GM12878 (cell line): ENCODE results near the gene CFAP300. TPM values are rescaled to one million over a fixed set of nuclear protein-coding genes. Genes with fewer than 3 reads are reported as not detected.

Experiments
- ATAC-seq: fragments of 200-7000 bp; cut with Tn5 transposase; 3 replicates; pipeline ENCODE4 v1.9.1; 2020; ENCODE audit warnings: mild to moderate bottlenecking, moderate library complexity
- BruUV-seq: library from RNA; stranded (reverse); fragments of 400-500 nt; replicated peaks from 2 replicates; lab custom pipeline; 2021; lab: Mats Ljungman, UMichigan
- CTCF ChIA-PET: fragments of 300-600 bp; sonication (Branson Sonifier 250); formaldehyde crosslinking; extraction: SDS; loops from one replicate; lab custom pipeline; 2021; ENCODE audit warnings: inconsistent platforms; lab: Yijun Ruan, JAX
- POLR2A ChIA-PET: fragments of 350-600 bp; formaldehyde crosslinking; extraction: SDS; loops from one replicate; lab custom pipeline; 2021; ENCODE audit warnings: inconsistent platforms; lab: Charles Lee
- RAD21 ChIA-PET: fragments of 300-600 bp; sonication (Branson Sonifier 250); formaldehyde crosslinking; loops from one replicate; lab custom pipeline; 2023; ENCODE audit warnings: antibody characterized with exemption; ENCODE audit not compliant: unreplicated experiment; lab: Charles Lee
- SMC1A ChIA-PET: fragments of 300-600 bp; sonication (Branson Sonifier 250); formaldehyde crosslinking; loops from one replicate; lab custom pipeline; 2023; ENCODE audit not compliant: unreplicated experiment, uncharacterized antibody; lab: Charles Lee
- DNase-seq: peaks from one replicate; pipeline ENCODE4 v3.0.0-alpha.2; 2011; ENCODE audit warnings: low read depth, low spot score
- FAIRE-seq: peaks from 3 replicates; lab custom pipeline; 2011; peaks lifted over from hg19 to GRCh38; lab: Jason Lieb, UNC
- H2AFZ ChIP-seq: 2 replicates; pipeline ENCODE4 v1.6.0; 2011; ENCODE audit warnings: low read depth, low read length, control low read depth; ENCODE audit not compliant: control insufficient read depth
- H3K27ac ChIP-seq: 2 replicates; pipeline ENCODE4 v1.5.1; 2011; ENCODE audit warnings: control low read depth; ENCODE audit not compliant: control insufficient read depth, insufficient read depth
- H3K27me3 ChIP-seq, 2 experiments: replicated peaks in 1 of 2; 2 replicates each; pipeline versions ENCODE4 v1.6.0 to v1.6.1; 2011; ENCODE audit warnings: low read length in 1 of 2; ENCODE audit not compliant: control insufficient read depth in 2 of 2, insufficient read depth in 2 of 2
- H3K36me3 ChIP-seq, 2 experiments: 2 replicates each; pipeline ENCODE4 v1.5.1; 2011; ENCODE audit warnings: low read length in 1 of 2; ENCODE audit not compliant: control insufficient read depth in 2 of 2, insufficient read depth in 2 of 2
- H3K4me1 ChIP-seq: 2 replicates; pipeline ENCODE4 v1.6.1; 2011; ENCODE audit warnings: mild to moderate bottlenecking, low read length, moderate library complexity, mixed read lengths; ENCODE audit not compliant: control insufficient read depth, insufficient read depth
- H3K4me2 ChIP-seq: 2 replicates; pipeline ENCODE4 v1.6.0; 2011; ENCODE audit warnings: control low read depth; ENCODE audit not compliant: control insufficient read depth, insufficient read depth
- H3K4me3 ChIP-seq: fragments of 200-600 bp; sonication (generic); 2 replicates; pipeline ENCODE4 v1.5.1; 2016
- H3K79me2 ChIP-seq: 2 replicates; pipeline ENCODE4 v1.6.0; 2011; ENCODE audit warnings: low read length; ENCODE audit not compliant: control insufficient read depth, insufficient read depth
- H3K9ac ChIP-seq: 2 replicates; pipeline ENCODE4 v1.8.0; 2011; ENCODE audit warnings: low read length, control low read depth, mixed read lengths; ENCODE audit not compliant: control insufficient read depth, insufficient read depth
- H3K9me3 ChIP-seq: replicated peaks from 3 replicates; pipeline ENCODE4 v1.5.1; 2011; ENCODE audit warnings: mild to moderate bottlenecking, low read length; ENCODE audit not compliant: control insufficient read depth, insufficient read depth
- H4K20me1 ChIP-seq: 2 replicates; pipeline ENCODE4 v1.6.0; 2011; ENCODE audit not compliant: control insufficient read depth, insufficient read depth
- BCL11A ChIP-seq: IDR thresholded peaks from 2 replicates; pipeline ENCODE4 v1.6.1; 2011; ENCODE audit warnings: low read depth, low read length
- CHD1 ChIP-seq: IDR thresholded peaks from 2 replicates; pipeline ENCODE4 v1.6.1; 2012; ENCODE audit warnings: low read depth, low read length, improper control_type of control experiment
- CHD2 ChIP-seq: IDR thresholded peaks from 2 replicates; pipeline ENCODE4 v1.6.1; 2011; ENCODE audit warnings: low read depth, low read length, improper control_type of control experiment, borderline replicate concordance
- CHD4 ChIP-seq: fragments of 200-600 bp; sonication (generic); IDR thresholded peaks from 2 replicates; pipeline ENCODE4 v1.6.1; 2016; ENCODE audit warnings: mild to moderate bottlenecking
- ETV6 ChIP-seq, 2 experiments: fragments of 450-650 bp in 1 of 2; IDR thresholded peaks in 1 of 2; conservative IDR thresholded peaks in 1 of 2; 2 replicates each; pipeline ENCODE4 v1.6.1; 2014; ENCODE audit warnings: antibody characterized with exemption in 1 of 2, borderline replicate concordance in 1 of 2, low read depth in 1 of 2, mild to moderate bottlenecking in 1 of 2, moderate library complexity in 1 of 2
- EZH2 ChIP-seq: IDR thresholded peaks from 2 replicates; pipeline ENCODE4 v1.6.1; 2012; ENCODE audit warnings: low read depth, mild to moderate bottlenecking, control low read depth, inconsistent platforms, low read length, borderline replicate concordance; ENCODE audit not compliant: control insufficient read depth
- FOXK2 ChIP-seq: fragments of 450-650 bp; IDR thresholded peaks from 2 replicates; pipeline ENCODE4 v1.6.1; 2017; ENCODE audit warnings: mild to moderate bottlenecking, moderate library complexity
- GATAD2B ChIP-seq: fragments of 450-650 bp; conservative IDR thresholded peaks from 2 replicates; pipeline ENCODE4 v1.6.1; 2017; ENCODE audit warnings: low read depth, mild to moderate bottlenecking, moderate library complexity
- KLF5 ChIP-seq: fragments of 450-650 bp; IDR thresholded peaks from 2 replicates; pipeline ENCODE4 v1.6.1; 2014; ENCODE audit warnings: mild to moderate bottlenecking; ENCODE audit not compliant: partially characterized antibody
- MLLT1 ChIP-seq: fragments of 450-650 bp; IDR thresholded peaks from 2 replicates; pipeline ENCODE4 v1.6.1; 2016; ENCODE audit warnings: mild to moderate bottlenecking
- NBN ChIP-seq: fragments of 450-650 bp; IDR thresholded peaks from 2 replicates; pipeline ENCODE4 v1.6.1; 2016
- NFXL1 ChIP-seq: fragments of 450-650 bp; IDR thresholded peaks from 2 replicates; pipeline ENCODE4 v1.6.1; 2017; ENCODE audit warnings: antibody characterized with exemption, mild to moderate bottlenecking, borderline replicate concordance
- POLR2AphosphoS2 ChIP-seq: IDR thresholded peaks from 2 replicates; pipeline ENCODE4 v1.6.1; 2011; ENCODE audit warnings: low read depth, mild to moderate bottlenecking, low read length, improper control_type of control experiment, moderate library complexity
- POU2F2 ChIP-seq: IDR thresholded peaks from 3 replicates; pipeline ENCODE4 v1.6.1; 2011; ENCODE audit warnings: low read depth, mild to moderate bottlenecking, low read length, borderline replicate concordance
- SKIL ChIP-seq: fragments of 450-650 bp; IDR thresholded peaks from 2 replicates; pipeline ENCODE4 v1.6.1; 2017; ENCODE audit warnings: mild to moderate bottlenecking, low read depth, inconsistent platforms; ENCODE audit not compliant: poor library complexity, severe bottlenecking
- TCF12 ChIP-seq: IDR thresholded peaks from 2 replicates; pipeline ENCODE4 v1.6.1; 2011; ENCODE audit warnings: low read depth, mild to moderate bottlenecking, low read length
- ZSCAN29 ChIP-seq: fragments of 450-650 bp; IDR thresholded peaks from 2 replicates; pipeline ENCODE4 v1.6.1; 2017; ENCODE audit warnings: mild to moderate bottlenecking, moderate library complexity
- WGBS: methylation state at CpG from one replicate; pipeline ENCODE4 v1.1.6; 2016; ENCODE audit warnings: low lambda C conversion rate; ENCODE audit not compliant: insufficient replicate concordance, insufficient coverage; ENCODE audit errors: missing lambda C conversion rate; 5-methylcytosine and 5-hydroxymethylcytosine counted together
- in situ Hi-C: fragments of 300-500 bp; cut with MboI; formaldehyde crosslinking; loops from 9 replicates; pipeline ENCODE4 v1.14.3; 2018; ENCODE audit warnings: mixed read lengths
- intact Hi-C: fragments of 100-400 bp; cut with micrococcal nuclease; formaldehyde crosslinking; loops from one replicate; pipeline ENCODE4 v1.14.2; 2022; ENCODE audit not compliant: unreplicated experiment
- polyA plus RNA-seq, 11 experiments: library from polyadenylated mRNA; depleted of rRNA in 4 of 11; unstranded in 6 of 11; stranded (reverse) in 5 of 11; fragments of >200 nt; fragmentation: Nextera tagmentation in 4 of 11; fragmentation: Illumina TruSeq in 1 of 11; extraction: Ambion mirVana in 4 of 11; extraction: Trizol in 1 of 11; gene quantifications; 1 replicate in 1 of 11; 2 replicates in 10 of 11; pipeline versions ENCODE4 v1.2.1 to v1.2.3, GENCODE V29; 2011 to 2016; ENCODE audit warnings: inconsistent platforms in 2 of 11, missing spikeins in 2 of 11, low read depth in 1 of 11
- total RNA-seq, 4 experiments: library from RNA; depleted of rRNA in 3 of 4; stranded (reverse); fragments of >200 nt in 3 of 4; fragmentation: Illumina TruSeq in 1 of 4; extraction: Trizol in 1 of 4; gene quantifications; 2 replicates each; pipeline versions ENCODE4 v1.2.1 to v1.2.3, GENCODE V29; 2013 to 2021
- TF ChIP-seq, protein P1 (sequence below): IDR thresholded peaks from 2 replicates; pipeline ENCODE4 v1.6.1; 2012; ENCODE audit warnings: improper control_type of control experiment, low read depth, low read length; ENCODE audit not compliant: insufficient replicate concordance

CFAP300 gene
- total and polyA plus RNA-seq, 10 of the 15 experiments (the other 5 are each of a cell fraction or from before 2014, with no cell fraction given): not detected

DNA sequence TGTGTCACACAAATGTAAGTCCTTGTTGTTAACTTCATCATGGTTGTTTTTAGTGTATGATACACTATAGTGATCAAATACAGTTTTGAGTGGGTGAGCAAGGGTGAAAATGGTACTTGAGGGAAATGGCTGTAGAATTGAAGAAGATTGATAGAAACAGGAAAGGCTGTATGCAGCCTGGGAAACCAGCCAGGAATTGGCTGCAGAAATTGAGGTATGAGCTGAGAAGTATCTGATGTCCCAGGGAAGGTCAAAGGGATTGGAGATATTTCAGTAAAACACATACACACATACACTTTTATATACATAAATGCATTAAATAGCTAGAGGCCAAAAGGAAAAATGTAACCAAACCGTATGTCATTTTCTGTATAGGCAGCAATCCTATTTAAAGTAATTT, 49.9 kb downstream of the CFAP300 start:
- ATAC-seq (no peak), FAIRE-seq (no peak), DNase-seq (no peak)
- no TSS peak for BruUV-seq
- WGBS: 60% methylated on average over 1 of the region's 1 CpG
- Histone ChIP-seq H3K27me3 (no peaks in the 10 kb centered on the region), H3K4me2 (no peak overlapping the region), H3K4me1 (no peaks in the 10 kb centered on the region), H3K27ac (no peak overlapping the region), H3K9ac (no peak overlapping the region), H3K9me3 (no peaks in the 10 kb centered on the region), H3K4me3 (no peak overlapping the region), H2AFZ (no peak overlapping the region), H3K36me3 (no peaks in the 10 kb centered on the region), H3K79me2 (no peaks in the 10 kb centered on the region), H4K20me1 (no peaks in the 10 kb centered on the region)
- in situ Hi-C loops (no loop called here), intact Hi-C loops (no loop called here)
- ChIA-PET SMC1A (interaction anchor here (1.0 kb wide), 1 partner anchor 21 kb away, joined by 4 read pairs; no protein-coding TSS in a partner anchor), RAD21 (no interaction called here), CTCF (no interaction called here), POLR2A (no interaction called here)
- TF ChIP-seq CHD1 (no peak), TCF12 (no peak), POLR2AphosphoS2 (no peak), GATAD2B (no peak), BCL11A (no peak), SKIL (no peak), CHD4 (no peak), EZH2 (no peak), NFXL1 (no peak), NBN (no peak), ZSCAN29 (no peak), ETV6 (conservative IDR thresholded peaks at IDR 0.05 in 1 of 2, IDR thresholded peaks at IDR 0.05 in 1 of 2; ENCODE audit: borderline replicate concordance in 1 of 2, low read depth in 1 of 2) (no peak), CHD2 (no peak), FOXK2 (no peak), KLF5 (no peak), POU2F2 (no peak), MLLT1 (no peak)
- TF ChIP-seq, protein P1, sequence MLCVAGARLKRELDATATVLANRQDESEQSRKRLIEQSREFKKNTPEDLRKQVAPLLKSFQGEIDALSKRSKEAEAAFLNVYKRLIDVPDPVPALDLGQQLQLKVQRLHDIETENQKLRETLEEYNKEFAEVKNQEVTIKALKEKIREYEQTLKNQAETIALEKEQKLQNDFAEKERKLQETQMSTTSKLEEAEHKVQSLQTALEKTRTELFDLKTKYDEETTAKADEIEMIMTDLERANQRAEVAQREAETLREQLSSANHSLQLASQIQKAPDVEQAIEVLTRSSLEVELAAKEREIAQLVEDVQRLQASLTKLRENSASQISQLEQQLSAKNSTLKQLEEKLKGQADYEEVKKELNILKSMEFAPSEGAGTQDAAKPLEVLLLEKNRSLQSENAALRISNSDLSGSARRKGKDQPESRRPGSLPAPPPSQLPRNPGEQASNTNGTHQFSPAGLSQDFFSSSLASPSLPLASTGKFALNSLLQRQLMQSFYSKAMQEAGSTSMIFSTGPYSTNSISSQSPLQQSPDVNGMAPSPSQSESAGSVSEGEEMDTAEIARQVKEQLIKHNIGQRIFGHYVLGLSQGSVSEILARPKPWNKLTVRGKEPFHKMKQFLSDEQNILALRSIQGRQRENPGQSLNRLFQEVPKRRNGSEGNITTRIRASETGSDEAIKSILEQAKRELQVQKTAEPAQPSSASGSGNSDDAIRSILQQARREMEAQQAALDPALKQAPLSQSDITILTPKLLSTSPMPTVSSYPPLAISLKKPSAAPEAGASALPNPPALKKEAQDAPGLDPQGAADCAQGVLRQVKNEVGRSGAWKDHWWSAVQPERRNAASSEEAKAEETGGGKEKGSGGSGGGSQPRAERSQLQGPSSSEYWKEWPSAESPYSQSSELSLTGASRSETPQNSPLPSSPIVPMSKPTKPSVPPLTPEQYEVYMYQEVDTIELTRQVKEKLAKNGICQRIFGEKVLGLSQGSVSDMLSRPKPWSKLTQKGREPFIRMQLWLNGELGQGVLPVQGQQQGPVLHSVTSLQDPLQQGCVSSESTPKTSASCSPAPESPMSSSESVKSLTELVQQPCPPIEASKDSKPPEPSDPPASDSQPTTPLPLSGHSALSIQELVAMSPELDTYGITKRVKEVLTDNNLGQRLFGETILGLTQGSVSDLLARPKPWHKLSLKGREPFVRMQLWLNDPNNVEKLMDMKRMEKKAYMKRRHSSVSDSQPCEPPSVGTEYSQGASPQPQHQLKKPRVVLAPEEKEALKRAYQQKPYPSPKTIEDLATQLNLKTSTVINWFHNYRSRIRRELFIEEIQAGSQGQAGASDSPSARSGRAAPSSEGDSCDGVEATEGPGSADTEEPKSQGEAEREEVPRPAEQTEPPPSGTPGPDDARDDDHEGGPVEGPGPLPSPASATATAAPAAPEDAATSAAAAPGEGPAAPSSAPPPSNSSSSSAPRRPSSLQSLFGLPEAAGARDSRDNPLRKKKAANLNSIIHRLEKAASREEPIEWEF: no peak
